OCI-LY7 (cell line): ENCODE results near the gene ABLIM1.

Source experiments
- EZH2phosphoT487 ChIP-seq: fragments of 200-600 bp; sonication (generic); IDR thresholded peaks from 2 replicates; pipeline ENCODE4 v1.6.1; 2018; ENCODE audit warnings: low read depth, borderline replicate concordance, mild to moderate bottlenecking, mixed run types, antibody characterized with exemption, low read length, moderate library complexity, mixed read lengths
- TF ChIP-seq, protein P1 (sequence below): fragments of 200-600 bp; sonication (generic); conservative IDR thresholded peaks from 2 replicates; pipeline ENCODE4 v1.5.1; 2014; ENCODE audit warnings: mild to moderate bottlenecking, antibody characterized with exemption, low read length, moderate library complexity, mixed read lengths

DNA sequence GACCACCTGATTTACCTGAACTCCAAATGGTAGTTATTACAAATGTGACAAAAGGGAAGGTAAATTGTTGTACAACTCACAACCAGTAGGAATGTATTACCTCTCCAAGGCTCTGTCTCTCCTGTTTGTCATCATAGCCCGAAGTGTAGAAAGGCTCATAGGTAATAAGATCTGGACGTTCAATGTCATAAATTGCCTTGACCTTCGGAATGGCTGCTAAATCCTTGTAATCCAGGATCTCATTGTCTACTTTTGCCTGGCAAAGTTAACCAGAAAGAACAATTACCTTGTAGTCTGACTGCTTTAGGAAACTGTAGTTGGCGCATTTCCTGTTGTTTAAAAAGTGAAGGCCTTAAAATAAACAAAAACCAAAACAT lies 185.2 kb downstream of the ABLIM1 start:
- TF ChIP-seq, protein P1, sequence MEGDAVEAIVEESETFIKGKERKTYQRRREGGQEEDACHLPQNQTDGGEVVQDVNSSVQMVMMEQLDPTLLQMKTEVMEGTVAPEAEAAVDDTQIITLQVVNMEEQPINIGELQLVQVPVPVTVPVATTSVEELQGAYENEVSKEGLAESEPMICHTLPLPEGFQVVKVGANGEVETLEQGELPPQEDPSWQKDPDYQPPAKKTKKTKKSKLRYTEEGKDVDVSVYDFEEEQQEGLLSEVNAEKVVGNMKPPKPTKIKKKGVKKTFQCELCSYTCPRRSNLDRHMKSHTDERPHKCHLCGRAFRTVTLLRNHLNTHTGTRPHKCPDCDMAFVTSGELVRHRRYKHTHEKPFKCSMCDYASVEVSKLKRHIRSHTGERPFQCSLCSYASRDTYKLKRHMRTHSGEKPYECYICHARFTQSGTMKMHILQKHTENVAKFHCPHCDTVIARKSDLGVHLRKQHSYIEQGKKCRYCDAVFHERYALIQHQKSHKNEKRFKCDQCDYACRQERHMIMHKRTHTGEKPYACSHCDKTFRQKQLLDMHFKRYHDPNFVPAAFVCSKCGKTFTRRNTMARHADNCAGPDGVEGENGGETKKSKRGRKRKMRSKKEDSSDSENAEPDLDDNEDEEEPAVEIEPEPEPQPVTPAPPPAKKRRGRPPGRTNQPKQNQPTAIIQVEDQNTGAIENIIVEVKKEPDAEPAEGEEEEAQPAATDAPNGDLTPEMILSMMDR, result no peak
- TF ChIP-seq EZH2phosphoT487, result no peak
